Fibroblast of villous mesenchyme (primary cell): ENCODE data around the gene ALMS1. TPM values are rescaled to one million over a fixed set of nuclear protein-coding genes. Genes with fewer than 3 reads are reported as not detected.
A peak's percentile ranks its signal among the peaks of the same experiment; 100 is the strongest.
"Not testable (repeated sequence)": the region's sequence is repeated elsewhere in the genome, so short reads cannot be mapped to it uniquely, and the experiment has no call there.

Experiments
- DNase-seq: peaks from one replicate; pipeline ENCODE4 v3.0.0-alpha.2; 2010; ENCODE audit warnings: low read depth
- H3K4me3 ChIP-seq: 2 replicates; pipeline ENCODE4 v1.5.1; 2011; ENCODE audit warnings: low read depth, mild to moderate bottlenecking, low read length
- total RNA-seq: library from RNA; depleted of rRNA; stranded (reverse); fragments of >200 nt; gene quantifications from 2 replicates; pipeline ENCODE4 v1.2.3, GENCODE V29; 2012
- TF ChIP-seq, protein P1 (sequence below): IDR thresholded peaks from 2 replicates; pipeline ENCODE4 v1.5.1; 2012; ENCODE audit warnings: low read depth, mild to moderate bottlenecking, low read length; ENCODE audit not compliant: insufficient read depth

ALMS1 gene
- total RNA-seq, 1 donor, result 18.6 TPM

DNA sequence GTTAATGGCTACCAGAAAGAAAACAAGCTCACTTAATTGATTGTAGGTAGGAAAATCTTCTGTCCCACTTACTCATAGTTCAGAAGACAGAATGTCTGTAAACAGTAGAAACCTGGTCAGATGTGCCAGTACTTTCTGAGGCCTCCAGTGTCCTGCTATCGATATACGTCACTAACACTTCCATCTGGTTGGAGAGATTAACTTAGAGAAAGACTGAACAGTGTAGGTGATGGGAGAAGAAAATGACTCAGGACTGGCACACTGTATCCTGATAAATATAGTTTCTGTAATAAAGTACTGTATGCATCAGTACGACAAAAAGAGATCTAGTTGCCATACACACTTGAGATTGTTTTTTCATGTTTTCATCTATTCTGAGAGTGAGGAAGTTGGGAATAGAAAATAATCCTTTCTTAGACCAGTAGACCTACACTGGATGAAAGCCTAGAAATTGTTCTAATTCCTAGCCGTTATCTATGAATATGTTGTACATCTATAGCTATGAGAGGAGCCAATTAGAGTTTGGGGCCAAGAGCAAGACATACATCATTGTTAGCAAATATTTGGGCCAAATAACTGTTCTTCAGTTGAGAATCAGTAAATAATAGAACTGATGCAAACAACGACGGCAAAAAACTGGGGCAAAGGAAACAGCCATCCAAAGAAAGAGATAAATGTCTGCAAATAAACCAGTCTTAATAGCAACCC lies 150.7 kb downstream of the ALMS1 start:
- H3K4me3 ChIP-seq, result no peak overlapping the region
- TF ChIP-seq, protein P1, sequence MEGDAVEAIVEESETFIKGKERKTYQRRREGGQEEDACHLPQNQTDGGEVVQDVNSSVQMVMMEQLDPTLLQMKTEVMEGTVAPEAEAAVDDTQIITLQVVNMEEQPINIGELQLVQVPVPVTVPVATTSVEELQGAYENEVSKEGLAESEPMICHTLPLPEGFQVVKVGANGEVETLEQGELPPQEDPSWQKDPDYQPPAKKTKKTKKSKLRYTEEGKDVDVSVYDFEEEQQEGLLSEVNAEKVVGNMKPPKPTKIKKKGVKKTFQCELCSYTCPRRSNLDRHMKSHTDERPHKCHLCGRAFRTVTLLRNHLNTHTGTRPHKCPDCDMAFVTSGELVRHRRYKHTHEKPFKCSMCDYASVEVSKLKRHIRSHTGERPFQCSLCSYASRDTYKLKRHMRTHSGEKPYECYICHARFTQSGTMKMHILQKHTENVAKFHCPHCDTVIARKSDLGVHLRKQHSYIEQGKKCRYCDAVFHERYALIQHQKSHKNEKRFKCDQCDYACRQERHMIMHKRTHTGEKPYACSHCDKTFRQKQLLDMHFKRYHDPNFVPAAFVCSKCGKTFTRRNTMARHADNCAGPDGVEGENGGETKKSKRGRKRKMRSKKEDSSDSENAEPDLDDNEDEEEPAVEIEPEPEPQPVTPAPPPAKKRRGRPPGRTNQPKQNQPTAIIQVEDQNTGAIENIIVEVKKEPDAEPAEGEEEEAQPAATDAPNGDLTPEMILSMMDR, result no peak
- no peak for DNase-seq

DNA sequence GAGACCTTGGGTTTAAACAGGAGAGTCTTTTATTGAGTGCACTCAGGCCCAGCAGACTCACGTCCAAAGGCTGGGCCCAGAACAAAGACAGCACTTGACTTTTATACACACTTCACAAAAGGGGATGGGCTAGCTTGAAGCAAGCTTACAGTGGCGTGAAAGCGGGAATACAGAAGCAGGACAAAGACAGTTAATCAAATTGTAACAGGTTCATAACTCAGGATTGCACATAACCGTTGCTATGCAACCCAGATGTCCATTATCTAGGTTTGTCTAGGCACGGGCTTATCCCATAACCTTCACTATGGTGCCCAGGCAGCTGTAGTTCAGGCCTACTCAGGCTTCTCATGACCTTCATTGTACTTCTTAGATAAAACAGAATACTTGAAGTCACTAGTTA lies 175.2 kb downstream of the ALMS1 start:
- not testable (repeated sequence) for H3K4me3 ChIP-seq
- peak; percentile 4 for DNase-seq

DNA sequence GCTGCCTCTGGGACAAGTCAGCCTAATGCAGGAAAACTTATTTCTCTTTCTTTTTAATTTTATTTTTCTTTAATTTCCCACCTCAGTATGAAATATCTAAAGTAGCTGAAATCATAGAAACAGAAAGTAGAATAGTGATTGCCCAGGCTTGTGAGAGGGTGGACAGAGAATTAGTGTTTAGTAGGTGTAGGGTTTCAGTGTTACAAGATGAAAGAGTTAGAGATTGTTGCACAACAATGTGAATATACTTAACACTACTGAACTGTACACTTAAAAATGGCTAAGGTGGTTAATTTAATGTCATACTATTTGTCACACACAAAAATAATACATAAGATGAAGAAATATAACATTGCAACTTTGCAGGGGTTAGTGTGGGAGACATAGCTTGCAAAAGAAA lies 175.8 kb downstream of the ALMS1 start:
- H3K4me3 ChIP-seq, result no peak overlapping the region
- DNase-seq, result peak; percentile 46
- TF ChIP-seq, protein P1, result no peak

DNA sequence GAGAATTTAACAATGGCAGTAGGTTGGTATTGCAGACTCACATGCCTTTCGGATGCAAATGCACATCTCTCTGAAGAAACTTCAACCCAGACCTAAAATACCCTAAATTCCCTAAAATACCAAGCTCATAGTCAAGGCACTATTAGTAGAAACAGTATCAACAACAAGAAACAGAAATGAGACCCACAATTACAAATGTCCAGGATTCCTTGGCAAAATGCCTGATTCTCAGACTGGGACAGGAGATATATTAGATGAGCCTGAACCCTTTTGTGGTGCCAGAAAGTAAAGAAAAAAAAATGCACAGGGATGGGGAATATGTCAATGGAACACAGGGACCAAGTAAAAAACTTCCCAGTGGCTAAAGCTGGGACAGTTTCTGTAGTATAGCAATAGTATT lies 179.3 kb downstream of the ALMS1 start:
- TF ChIP-seq, protein P1, result no peak
- DNase-seq, result no peak
- H3K4me3 ChIP-seq, result no peak overlapping the region

DNA sequence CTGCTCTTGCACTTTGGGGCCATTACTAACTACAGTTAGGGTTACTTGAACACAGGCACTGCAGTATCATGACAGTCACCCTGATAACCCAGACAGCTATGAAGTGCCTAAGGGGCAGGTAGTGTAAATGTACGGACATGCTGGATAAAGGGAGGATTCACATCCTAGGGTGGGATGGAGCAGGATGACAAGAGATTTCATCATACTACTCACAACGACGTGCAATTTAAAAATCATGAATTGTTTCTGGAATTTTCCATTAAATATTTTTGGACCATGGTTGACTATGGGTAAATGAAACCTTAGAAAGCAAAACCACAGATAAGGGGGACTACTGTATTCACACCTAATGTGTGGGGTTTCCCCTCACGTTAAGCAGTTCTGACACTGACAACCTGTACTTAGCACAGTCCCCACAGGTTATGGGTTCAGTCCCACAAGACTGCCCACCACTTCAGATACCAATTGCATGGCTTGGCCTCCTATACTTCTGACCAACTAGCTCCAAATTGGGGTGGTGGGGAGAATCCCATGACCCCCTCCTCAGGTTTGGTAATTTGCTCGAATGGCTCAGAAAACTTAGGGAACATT lies 180.7 kb downstream of the ALMS1 start:
- TF ChIP-seq, protein P1, result no peak
- no peak for DNase-seq
- no peak overlapping the region for H3K4me3 ChIP-seq

DNA sequence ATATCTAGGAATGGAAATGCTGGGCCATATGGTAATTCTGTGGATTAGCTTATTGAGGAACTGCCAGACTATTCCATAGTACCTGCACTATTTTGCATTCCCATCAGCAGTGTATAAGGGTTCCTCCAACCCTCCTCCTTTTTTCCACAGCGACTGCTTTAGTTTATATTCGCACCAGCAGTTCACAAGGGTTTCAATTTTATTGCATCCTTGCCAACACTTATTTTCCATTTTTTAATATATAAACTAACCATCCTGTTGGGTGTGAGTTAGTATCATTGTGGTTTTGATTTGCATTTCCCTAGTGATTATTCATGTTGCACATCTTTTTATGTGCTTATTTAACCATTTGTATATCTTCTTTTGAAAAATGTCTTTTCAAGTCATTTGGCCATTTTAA lies 189.6 kb downstream of the ALMS1 start:
- TF ChIP-seq, protein P1, result no peak
- H3K4me3 ChIP-seq, result no peak overlapping the region
- no peak for DNase-seq

DNA sequence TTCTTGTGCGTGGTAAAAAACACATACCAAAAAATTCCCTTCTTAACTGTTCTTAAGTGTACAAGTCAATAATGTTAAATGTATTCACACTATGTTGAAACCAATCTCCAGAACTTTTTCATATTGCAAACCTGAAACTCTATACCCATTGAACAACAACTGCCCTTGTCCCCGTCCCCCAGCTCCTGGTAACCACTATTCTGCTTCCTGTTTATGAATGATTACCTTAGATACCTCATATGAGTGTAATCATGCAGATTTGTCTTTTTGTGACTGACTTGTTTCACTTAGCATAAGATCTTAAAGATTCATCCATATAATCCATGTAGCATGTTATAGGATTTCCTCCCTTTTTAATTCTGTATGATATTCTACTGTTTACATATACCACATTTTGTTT lies 196.7 kb downstream of the ALMS1 start:
- TF ChIP-seq, protein P1, result no peak
- no peak for DNase-seq
- no peak overlapping the region for H3K4me3 ChIP-seq
